A549 (cell line): Measurements from ENCODE around the gene SMTNL2. TPM values are rescaled to one million over a fixed set of nuclear protein-coding genes. Genes with fewer than 3 reads are reported as not detected.

Experiments used
- ATAC-seq, 2 experiments: fragments of 200-7000 bp in 1 of 2; fragments of >200 bp in 1 of 2; cut with Nextera tagmentation in 1 of 2; cut with Tn5 transposase in 1 of 2; 3 replicates each; pipeline versions ENCODE4 v1.8.0 to v1.9.1; 2018 to 2020; ENCODE audit warnings: mild to moderate bottlenecking in 1 of 2, moderate library complexity in 1 of 2
- CTCF ChIA-PET: fragments of 300-600 bp; sonication (Branson Sonifier 250); formaldehyde crosslinking; extraction: SDS; loops from one replicate; lab custom pipeline; 2021; ENCODE audit warnings: antibody characterized with exemption, inconsistent platforms; lab: Yijun Ruan, JAX
- POLR2A ChIA-PET: fragments of 350-600 bp; formaldehyde crosslinking; extraction: SDS; loops from one replicate; lab custom pipeline; 2021; ENCODE audit warnings: antibody characterized with exemption, inconsistent platforms; lab: Yijun Ruan, JAX
- DNase-seq, 2 experiments: peaks; one replicate each; pipeline versions ENCODE4 v3.0.0 to v3.0.0-alpha.2; 2011 to 2016; ENCODE audit warnings: low read depth in 1 of 2, low spot score in 1 of 2
- FAIRE-seq: peaks from 2 replicates; lab custom pipeline; 2011; peaks lifted over from hg19 to GRCh38; lab: Jason Lieb, UNC
- H3K27ac ChIP-seq, 2 experiments: fragments of >200 bp; sonication (Bioruptor Twin); formaldehyde crosslinking; 3 replicates each; pipeline ENCODE4 v1.5.1; 2016 to 2017
- H3K4me1 ChIP-seq: fragments of >200 bp; sonication (Bioruptor Twin); formaldehyde crosslinking; 3 replicates; pipeline ENCODE4 v1.6.1; 2016
- H3K4me2 ChIP-seq: fragments of >200 bp; sonication (Bioruptor Twin); formaldehyde crosslinking; 3 replicates; pipeline ENCODE4 v1.6.1; 2016
- H3K4me3 ChIP-seq: fragments of >200 bp; sonication (Bioruptor Twin); formaldehyde crosslinking; 3 replicates; pipeline ENCODE4 v1.5.1; 2016
- H3K9me3 ChIP-seq: fragments of >200 bp; sonication (Bioruptor Twin); formaldehyde crosslinking; 3 replicates; pipeline ENCODE4 v1.6.1; 2016
- CHD2 ChIP-seq: fragments of 150-350 bp; IDR thresholded peaks from 2 replicates; pipeline ENCODE4 v1.6.1; 2014; ENCODE audit warnings: low read length; ENCODE audit not compliant: partially characterized antibody
- CTCF ChIP-seq: fragments of >200 bp; sonication (Bioruptor Twin); formaldehyde crosslinking; IDR thresholded peaks from 3 replicates; pipeline ENCODE4 v1.5.1; 2016
- EHF ChIP-seq: fragments of 250-450 bp; sonication (Bioruptor Pico); IDR thresholded peaks from 2 replicates; pipeline ENCODE4 v1.5.0; 2020; ENCODE audit warnings: mild to moderate bottlenecking
- EP300 ChIP-seq, 2 experiments: fragments of >200 bp; sonication (Bioruptor Twin); formaldehyde crosslinking; IDR thresholded peaks; 2 replicates in 1 of 2; 3 replicates in 1 of 2; pipeline ENCODE4 v1.6.1; 2016 to 2017
- FOSL2 ChIP-seq, 2 experiments: fragments of 450-650 bp in 1 of 2; fragments of >200 bp in 1 of 2; sonication (Bioruptor Twin) in 1 of 2; formaldehyde crosslinking; IDR thresholded peaks; 2 replicates each; pipeline versions ENCODE4 v1.5.0 to v1.6.1; 2016 to 2020; ENCODE audit warnings: mild to moderate bottlenecking in 1 of 2, moderate library complexity in 1 of 2
- HDAC2 ChIP-seq: fragments of 200-600 bp; sonication (generic); IDR thresholded peaks from 2 replicates; pipeline ENCODE4 v1.6.1; 2016
- HEYL ChIP-seq: fragments of 250-450 bp; sonication (Bioruptor Pico); IDR thresholded peaks from 2 replicates; pipeline ENCODE4 v1.8.0; 2021; ENCODE audit warnings: mild to moderate bottlenecking, moderate library complexity
- HMGXB4 ChIP-seq: fragments of 250-450 bp; sonication (Bioruptor Pico); IDR thresholded peaks from 2 replicates; pipeline ENCODE4 v1.5.0; 2021; ENCODE audit warnings: mild to moderate bottlenecking, moderate library complexity, borderline replicate concordance
- HOXB13 ChIP-seq: fragments of 250-450 bp; sonication (Bioruptor Pico); IDR thresholded peaks from 2 replicates; pipeline ENCODE4 v1.5.0; 2020; ENCODE audit warnings: low read depth, mild to moderate bottlenecking, moderate library complexity
- HOXB5 ChIP-seq: fragments of 250-450 bp; sonication (Bioruptor Pico); IDR thresholded peaks from 2 replicates; pipeline ENCODE4 v1.5.0; 2020; ENCODE audit warnings: mild to moderate bottlenecking, moderate library complexity
- JUN ChIP-seq, 2 experiments: fragments of >200 bp; sonication (Bioruptor Twin); formaldehyde crosslinking; IDR thresholded peaks; 2 replicates in 1 of 2; 3 replicates in 1 of 2; pipeline ENCODE4 v1.6.1; 2016 to 2017
- MAZ ChIP-seq: fragments of 150-350 bp; IDR thresholded peaks from 2 replicates; pipeline ENCODE4 v1.6.1; 2014; ENCODE audit warnings: antibody characterized with exemption, low read depth, low read length, borderline replicate concordance
- POLR2A ChIP-seq: IDR thresholded peaks from 2 replicates; pipeline ENCODE4 v1.6.1; 2012; ENCODE audit warnings: mild to moderate bottlenecking, low read length
- RCOR1 ChIP-seq: fragments of 150-350 bp; IDR thresholded peaks from 2 replicates; pipeline ENCODE4 v1.6.1; 2014; ENCODE audit warnings: antibody characterized with exemption, low read length, low read depth
- RNF2 ChIP-seq: fragments of 200-600 bp; sonication (generic); IDR thresholded peaks from 2 replicates; pipeline ENCODE4 v1.6.1; 2016; ENCODE audit warnings: low read depth, mild to moderate bottlenecking, antibody characterized with exemption, moderate library complexity, borderline replicate concordance
- SREBF2 ChIP-seq: fragments of 450-650 bp; IDR thresholded peaks from 2 replicates; pipeline ENCODE4 v1.6.1; 2014; ENCODE audit warnings: mild to moderate bottlenecking, moderate library complexity
- TFCP2L1 ChIP-seq: fragments of 250-450 bp; sonication (Bioruptor Pico); IDR thresholded peaks from 2 replicates; pipeline ENCODE4 v1.5.0; 2021; ENCODE audit warnings: mild to moderate bottlenecking
- TP53 ChIP-seq: fragments of 250-450 bp; sonication (Bioruptor Pico); IDR thresholded peaks from 2 replicates; pipeline ENCODE4 v1.5.0; 2021; ENCODE audit warnings: mild to moderate bottlenecking, moderate library complexity
- ZC3H11A ChIP-seq: fragments of 450-650 bp; IDR thresholded peaks from 2 replicates; pipeline ENCODE4 v1.6.1; 2014; ENCODE audit warnings: antibody characterized with exemption, mild to moderate bottlenecking
- ZFP36 ChIP-seq: fragments of 450-650 bp; IDR thresholded peaks from 2 replicates; pipeline ENCODE4 v1.6.1; 2014; ENCODE audit warnings: borderline replicate concordance; ENCODE audit not compliant: partially characterized antibody
- ZNF302 ChIP-seq: fragments of 250-450 bp; sonication (Bioruptor Pico); IDR thresholded peaks from 2 replicates; pipeline ENCODE4 v1.9.0; 2021; ENCODE audit warnings: inconsistent platforms, mild to moderate bottlenecking, moderate library complexity
- WGBS: methylation state at CpG from one replicate; pipeline ENCODE4 v1.1.6; 2017; ENCODE audit errors: missing lambda C conversion rate; 5-methylcytosine and 5-hydroxymethylcytosine counted together
- polyA plus RNA-seq, 4 experiments: library from polyadenylated mRNA; depleted of rRNA in 3 of 4; stranded (reverse); fragments of >200 nt; fragmentation: RNase III in 1 of 4; extraction: RNeasy Plus Mini Kit Qiagen cat#74134 plus additional on column Dnase treatment in 1 of 4; gene quantifications; 2 replicates in 3 of 4; 3 replicates in 1 of 4; pipeline ENCODE4 v1.2.3, GENCODE V29; 2011 to 2017
- TF ChIP-seq, protein P1 (sequence below): fragments of 250-450 bp; sonication (Bioruptor Pico); IDR thresholded peaks from 2 replicates; pipeline ENCODE4 v1.5.0; 2020; ENCODE audit warnings: low read depth, mild to moderate bottlenecking, moderate library complexity

SMTNL2 gene
- polyA plus RNA-seq, 2 of the 4 experiments (the other 2 are of a cell fraction) = 0.05 to 0.06 TPM

GRCh38 chr17:4590981-4591453 lies 6.7 kb downstream of the SMTNL2 start:
- TF ChIP-seq RNF2 (no peak), RCOR1 (no peak), ZNF302 (CRISPR knock-in tag) (no peak), ZFP36 (no peak), EP300 (IDR thresholded peaks at IDR 0.05) (no peak), EHF (CRISPR knock-in tag) (no peak), CHD2 (no peak), TP53 (CRISPR knock-in tag) (no peak), HOXB13 (CRISPR knock-in tag) (no peak), HDAC2 (no peak), HMGXB4 (CRISPR knock-in tag) (no peak), CTCF (no peak), SREBF2 (no peak), FOSL2 (IDR thresholded peaks at IDR 0.05) (no peak), FOSL2 (CRISPR knock-in tag; IDR thresholded peaks at IDR 0.05) (no peak), MAZ (no peak), TFCP2L1 (no peak)
- TF ChIP-seq, protein P1, sequence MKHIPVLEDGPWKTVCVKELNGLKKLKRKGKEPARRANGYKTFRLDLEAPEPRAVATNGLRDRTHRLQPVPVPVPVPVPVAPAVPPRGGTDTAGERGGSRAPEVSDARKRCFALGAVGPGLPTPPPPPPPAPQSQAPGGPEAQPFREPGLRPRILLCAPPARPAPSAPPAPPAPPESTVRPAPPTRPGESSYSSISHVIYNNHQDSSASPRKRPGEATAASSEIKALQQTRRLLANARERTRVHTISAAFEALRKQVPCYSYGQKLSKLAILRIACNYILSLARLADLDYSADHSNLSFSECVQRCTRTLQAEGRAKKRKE = no peak
- Histone ChIP-seq H3K4me2 (no peak overlapping the region), H3K27ac (no peak overlapping the region), H3K4me1 (peaks cover 5% of the 10 kb centered on the region; the same call in 2 of the 3 replicates), H3K4me3 (no peak overlapping the region), H3K9me3 (no peaks in the 10 kb centered on the region)
- ATAC-seq = peak in 1 of 2 experiments; percentile 5; a peak in 3 of 6 replicates
- ChIA-PET CTCF (interaction anchor here (1.0 to 18.8 kb wide), 4 partner anchors 14 to 35 kb away, joined by 3 to 186 read pairs (median 4); no protein-coding TSS in a partner anchor), POLR2A (no interaction called here)
- 29% methylated on average over 9 of the region's 10 CpGs for WGBS
- no peak for DNase-seq
- FAIRE-seq = no peak

DNA sequence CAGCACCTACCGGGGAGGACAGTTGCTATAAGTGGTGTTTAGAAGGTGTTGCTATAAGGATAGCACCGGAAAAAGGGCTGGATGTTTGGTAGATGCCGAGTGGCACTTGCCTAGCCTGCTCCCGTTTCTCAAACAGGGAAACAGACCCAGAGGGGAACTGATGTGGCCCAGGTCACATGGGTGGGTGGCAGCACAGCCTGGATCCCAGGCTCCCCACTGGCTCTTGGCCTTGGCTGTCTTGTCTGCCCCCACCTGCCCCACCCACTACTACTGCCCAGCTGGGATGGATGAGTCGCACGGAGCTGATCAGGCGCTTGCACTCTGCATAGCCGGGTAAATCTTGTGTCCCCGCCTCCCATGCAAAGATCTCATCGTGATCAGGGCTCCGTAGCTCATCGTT lies 7.2 kb downstream of the SMTNL2 start:
- H3K4me3 ChIP-seq = no peak overlapping the region
- peaks cover 5% of the 10 kb centered on the region; the same call in 2 of the 3 replicates for H3K4me1 ChIP-seq
- no peak overlapping the region for H3K27ac ChIP-seq
- ChIA-PET POLR2A (interaction anchor here (0.6 kb wide), 1 partner anchor 1642 kb away, joined by 7 read pairs; no protein-coding TSS in a partner anchor), CTCF (interaction anchor here (0.7 to 18.8 kb wide), 5 partner anchors 14 to 297 kb away, joined by 3 to 186 read pairs (median 4); no protein-coding TSS in a partner anchor)
- FAIRE-seq (no peak), ATAC-seq (peak; percentile 31 to 36; a peak in 5 of 6 replicates), DNase-seq (peak; percentile 44 to 46)
- WGBS = 47% methylated on average over 8 of the region's 12 CpGs
- no peaks in the 10 kb centered on the region for H3K9me3 ChIP-seq
- H3K4me2 ChIP-seq = no peak overlapping the region
- TF ChIP-seq JUN (IDR thresholded peaks at IDR 0.05) = no peak
- TF ChIP-seq POLR2A = no peak
- no peak for TF ChIP-seq MAZ
- TF ChIP-seq HOXB5 = no peak
- no peak for TF ChIP-seq ZNF302 (CRISPR knock-in tag)
- no peak for TF ChIP-seq ZC3H11A
- no peak for TF ChIP-seq HEYL (CRISPR knock-in tag)
